Activated CD4-positive, alpha-beta T cell treated with anti-CD3 and anti-CD28 coated beads for 48 hours (primary cell): Measurements from ENCODE around the gene ZMYND19.
A peak's percentile ranks its signal among the peaks of the same experiment; 100 is the strongest.
"Not testable (repeated sequence)": the region's sequence is repeated elsewhere in the genome, so short reads cannot be mapped to it uniquely, and the experiment has no call there.

Experiments
- DNase-seq: peaks from one replicate; pipeline ENCODE4 v3.0.0-alpha.2; 2020

The ZMYND19 gene

GRCh38 chr9:137590469-137591383 lies at the start of gene ZMYND19:
ZMYND19 (minus strand) TSS chr9:137590512; CDS start chr9:137590263, 249 bp downstream.
- DNase-seq: peak; percentile 92

- DNase-seq: no peak
Observed at GRCh38 chr9:137639303-137640051, 49.2 kb upstream of the ZMYND19 start.

GRCh38 chr9:137638680-137639079 lies 48.4 kb upstream of the ZMYND19 start:
- no peak for DNase-seq

GRCh38 chr9:137634016-137634415 lies 43.7 kb upstream of the ZMYND19 start:
- no peak for DNase-seq

GRCh38 chr9:137632230-137633161 lies 42.2 kb upstream of the ZMYND19 start:
- no peak for DNase-seq

- DNase-seq: no peak
Observed at GRCh38 chr9:137631345-137632229, 41.3 kb upstream of the ZMYND19 start.

GRCh38 chr9:137630679-137631078 lies 40.4 kb upstream of the ZMYND19 start:
- no peak for DNase-seq

- no peak for DNase-seq
Observed at GRCh38 chr9:137630126-137630525, 39.8 kb upstream of the ZMYND19 start.

- not testable (repeated sequence) for DNase-seq
Observed at GRCh38 chr9:137627406-137627805, 37.1 kb upstream of the ZMYND19 start.

- no peak for DNase-seq
Observed at GRCh38 chr9:137626464-137626863, 36.2 kb upstream of the ZMYND19 start.

- not testable (repeated sequence) for DNase-seq
Observed at GRCh38 chr9:137622211-137622610, 31.9 kb upstream of the ZMYND19 start.

GRCh38 chr9:137621131-137621757 lies 30.9 kb upstream of the ZMYND19 start:
- DNase-seq: peak; percentile 35

- no peak for DNase-seq
Observed at GRCh38 chr9:137620581-137620980, 30.3 kb upstream of the ZMYND19 start.

GRCh38 chr9:137620048-137620405 lies 29.7 kb upstream of the ZMYND19 start:
- no peak for DNase-seq

- DNase-seq: peak; percentile 45
Observed at GRCh38 chr9:137619240-137620047, 29.1 kb upstream of the ZMYND19 start.

- DNase-seq: peak; percentile 90
Observed at GRCh38 chr9:137618105-137619067, 28.1 kb upstream of the ZMYND19 start, which contains the start of gene EHMT1. EHMT1 (plus strand) TSS chr9:137619005; CDS start chr9:137619029, 24 bp downstream.

- no peak for DNase-seq
Observed at GRCh38 chr9:137615387-137615871, 25.1 kb upstream of the ZMYND19 start.

- DNase-seq: no peak
Observed at GRCh38 chr9:137614631-137615386, 24.5 kb upstream of the ZMYND19 start.
